HCT116 (cell line): ENCODE data around the gene PARM1. TPM values are rescaled to one million over a fixed set of nuclear protein-coding genes. Genes with fewer than 3 reads are reported as not detected.

ENCODE experiments used
- ATAC-seq: fragments of 200-7000 bp; cut with Tn5 transposase; 2 replicates; pipeline ENCODE4 v1.9.1; 2020; ENCODE audit warnings: mild to moderate bottlenecking, moderate library complexity
- BruUV-seq: library from RNA; stranded (reverse); fragments of 400-500 nt; replicated peaks from 2 replicates; lab custom pipeline; 2021; lab: Mats Ljungman, UMichigan
- CTCF ChIA-PET: fragments of 300-600 bp; sonication (Branson Sonifier 250); formaldehyde crosslinking; loops from one replicate; lab custom pipeline; 2021; ENCODE audit warnings: antibody characterized with exemption; lab: Charles Lee
- POLR2A ChIA-PET: fragments of 300-600, 350-600 bp; sonication (Branson Sonifier 250); formaldehyde crosslinking; loops from one replicate; lab custom pipeline; 2021; ENCODE audit warnings: antibody characterized with exemption; lab: Charles Lee
- RAD21 ChIA-PET, 2 experiments: fragments of 300-600 bp; sonication (Branson Sonifier 250); formaldehyde crosslinking; loops; one replicate each; lab custom pipeline; 2023; ENCODE audit warnings: low total read pairs in 2 of 2; ENCODE audit not compliant: uncharacterized antibody in 2 of 2, unreplicated experiment in 2 of 2, low non-redundant PET in 1 of 2; lab: Charles Lee
- DNase-seq: peaks from one replicate; pipeline ENCODE4 v3.0.0-alpha.2; 2010; ENCODE audit warnings: low read depth, low spot score
- H2AFZ ChIP-seq: fragments of 200-600 bp; shearing (Covaris generic), sonication (generic); 2 replicates; pipeline ENCODE4 v1.6.1; 2017; ENCODE audit warnings: low read depth, mixed run types, mixed read lengths, antibody characterized with exemption, low read length; ENCODE audit not compliant: poor library complexity, severe bottlenecking
- H3K27ac ChIP-seq: 2 replicates; pipeline ENCODE4 v1.5.1; 2012; ENCODE audit warnings: low read depth, low read length
- H3K27me3 ChIP-seq: fragments of 200-600 bp; sonication (generic); 2 replicates; pipeline ENCODE4 v1.6.1; 2016; ENCODE audit warnings: mixed run types, low read length, mixed read lengths; ENCODE audit not compliant: insufficient read depth
- H3K36me3 ChIP-seq, 2 experiments: fragments of 200-500 bp in 1 of 2; fragments of 200-600 bp in 1 of 2; sonication (Bioruptor generic) in 1 of 2; sonication (generic) in 1 of 2; 2 replicates each; pipeline versions ENCODE4 v1.5.1 to v1.6.1; 2014 to 2016; ENCODE audit warnings: low read length in 2 of 2, inconsistent platforms in 1 of 2, mixed read lengths in 1 of 2, mixed run types in 1 of 2; ENCODE audit not compliant: insufficient read depth in 2 of 2, control insufficient read depth in 1 of 2
- H3K4me1 ChIP-seq, 2 experiments: fragments of 200-600 bp in 1 of 2; sonication (generic) in 1 of 2; 2 replicates each; pipeline versions ENCODE4 v1.5.1 to v1.6.1; 2012 to 2017; ENCODE audit warnings: low read length in 2 of 2, inconsistent platforms in 1 of 2, mild to moderate bottlenecking in 1 of 2, mixed read lengths in 1 of 2, mixed run types in 1 of 2, moderate library complexity in 1 of 2; ENCODE audit not compliant: insufficient read depth in 2 of 2, control insufficient read depth in 1 of 2
- H3K4me2 ChIP-seq: fragments of 200-600 bp; sonication (generic); 2 replicates; pipeline ENCODE4 v1.6.1; 2017; ENCODE audit warnings: mixed run types, low read length, mixed read lengths
- H3K4me3 ChIP-seq, 2 experiments: fragments of 200-600 bp in 1 of 2; sonication (generic) in 1 of 2; replicated peaks in 1 of 2; 2 replicates each; pipeline ENCODE4 v1.5.1; 2011 to 2016; ENCODE audit warnings: low read length in 2 of 2, control low read depth in 1 of 2, low read depth in 1 of 2, mild to moderate bottlenecking in 1 of 2, mixed read lengths in 1 of 2, mixed run types in 1 of 2
- H3K79me2 ChIP-seq: fragments of 200-600 bp; sonication (generic); 2 replicates; pipeline ENCODE4 v1.6.1; 2017; ENCODE audit warnings: mild to moderate bottlenecking, mixed run types, low read length, moderate library complexity, mixed read lengths; ENCODE audit not compliant: insufficient read depth
- H3K9ac ChIP-seq: fragments of 200-600 bp; sonication (generic); 2 replicates; pipeline ENCODE4 v1.6.1; 2016; ENCODE audit warnings: low read length, mixed read lengths
- H3K9me2 ChIP-seq: fragments of 200-600 bp; sonication (generic), shearing (Covaris generic); 2 replicates; pipeline ENCODE4 v1.6.1; 2017; ENCODE audit warnings: mixed run types, mild to moderate bottlenecking, moderate library complexity; ENCODE audit not compliant: insufficient read depth
- H3K9me3 ChIP-seq, 2 experiments: fragments of 200-500 bp in 1 of 2; fragments of 200-600 bp in 1 of 2; sonication (Bioruptor generic) in 1 of 2; sonication (generic) in 1 of 2; 2 replicates each; pipeline ENCODE4 v1.6.1; 2014 to 2017; ENCODE audit warnings: low read length in 2 of 2, mixed read lengths in 2 of 2, inconsistent platforms in 1 of 2, low read depth in 1 of 2, mild to moderate bottlenecking in 1 of 2, mixed run types in 1 of 2, moderate library complexity in 1 of 2; ENCODE audit not compliant: control insufficient read depth in 1 of 2, insufficient read depth in 1 of 2
- H4K20me1 ChIP-seq: fragments of 200-600 bp; sonication (generic), shearing (Covaris generic); 2 replicates; pipeline ENCODE4 v1.6.1; 2017; ENCODE audit warnings: mixed run types, mild to moderate bottlenecking, moderate library complexity; ENCODE audit not compliant: insufficient read depth
- CBX3 ChIP-seq: IDR thresholded peaks from 2 replicates; pipeline ENCODE4 v1.6.1; 2012; ENCODE audit warnings: low read depth
- EGR1 ChIP-seq: IDR thresholded peaks from 2 replicates; pipeline ENCODE4 v1.6.1; 2012; ENCODE audit warnings: low read depth
- EZH2 ChIP-seq: fragments of 200-600 bp; sonication (generic); IDR thresholded peaks from 2 replicates; pipeline ENCODE4 v1.6.1; 2017; ENCODE audit warnings: antibody characterized with exemption, mixed run types
- FOSL1 ChIP-seq: IDR thresholded peaks from 2 replicates; pipeline ENCODE4 v1.6.1; 2012; ENCODE audit warnings: low read depth
- SIN3A ChIP-seq: IDR thresholded peaks from 2 replicates; pipeline ENCODE4 v1.6.1; 2012; ENCODE audit warnings: low read depth
- SRF ChIP-seq: IDR thresholded peaks from 2 replicates; pipeline ENCODE4 v1.6.1; 2012; ENCODE audit warnings: low read depth
- YY1 ChIP-seq: IDR thresholded peaks from 2 replicates; pipeline ENCODE4 v1.6.1; 2011; ENCODE audit warnings: low read length, low read depth, moderate library complexity, mild to moderate bottlenecking; ENCODE audit not compliant: insufficient replicate concordance; ENCODE audit errors: extremely low read depth
- ZFX ChIP-seq: fragments of 450-650 bp; IDR thresholded peaks from 2 replicates; pipeline ENCODE4 v1.6.1; 2017
- ZNF274 ChIP-seq: fragments of 200-500 bp; sonication (Bioruptor generic); IDR thresholded peaks from 2 replicates; pipeline ENCODE4 v1.6.1; 2014; ENCODE audit warnings: mild to moderate bottlenecking, low read depth, low read length, inconsistent platforms
- intact Hi-C: fragments of 100-400 bp; cut with micrococcal nuclease; formaldehyde crosslinking; loops from 2 replicates; pipeline ENCODE4 v1.10.0; 2022
- total RNA-seq: library from RNA; stranded (reverse); gene quantifications from one replicate; pipeline ENCODE4 v1.2.1, GENCODE V29; 2021; ENCODE audit not compliant: unreplicated experiment
- TF ChIP-seq, protein P1 (sequence below): IDR thresholded peaks from 2 replicates; pipeline ENCODE4 v1.6.1; 2011; ENCODE audit warnings: mild to moderate bottlenecking, low read length, moderate library complexity; ENCODE audit not compliant: insufficient replicate concordance; ENCODE audit errors: extremely low read depth
- TF ChIP-seq, protein P2 (sequence below): IDR thresholded peaks from 2 replicates; pipeline ENCODE4 v1.6.1; 2012
- TF ChIP-seq, protein P3 (sequence below): IDR thresholded peaks from 2 replicates; pipeline ENCODE4 v1.6.1; 2012
- TF ChIP-seq, protein P4 (sequence below), 3 experiments: fragments of 200-600 bp in 1 of 3; sonication (generic) in 1 of 3; IDR thresholded peaks in 2 of 3; conservative IDR thresholded peaks in 1 of 3; 2 replicates each; pipeline ENCODE4 v1.5.1; 2012 to 2017; ENCODE audit warnings: low read depth in 2 of 3, low read length in 2 of 3, antibody characterized with exemption in 1 of 3, borderline replicate concordance in 1 of 3, control low read depth in 1 of 3, mild to moderate bottlenecking in 1 of 3, mixed read lengths in 1 of 3, mixed run types in 1 of 3, moderate library complexity in 1 of 3; ENCODE audit not compliant: insufficient read depth in 1 of 3

The PARM1 gene
- total RNA-seq, 1 experiment from 2014 or later: 11.7 TPM

- POLR2A ChIA-PET: no interaction called here
Observed at GRCh38 chr4:75056277-75056676, 123.4 kb downstream of the PARM1 start.

DNA sequence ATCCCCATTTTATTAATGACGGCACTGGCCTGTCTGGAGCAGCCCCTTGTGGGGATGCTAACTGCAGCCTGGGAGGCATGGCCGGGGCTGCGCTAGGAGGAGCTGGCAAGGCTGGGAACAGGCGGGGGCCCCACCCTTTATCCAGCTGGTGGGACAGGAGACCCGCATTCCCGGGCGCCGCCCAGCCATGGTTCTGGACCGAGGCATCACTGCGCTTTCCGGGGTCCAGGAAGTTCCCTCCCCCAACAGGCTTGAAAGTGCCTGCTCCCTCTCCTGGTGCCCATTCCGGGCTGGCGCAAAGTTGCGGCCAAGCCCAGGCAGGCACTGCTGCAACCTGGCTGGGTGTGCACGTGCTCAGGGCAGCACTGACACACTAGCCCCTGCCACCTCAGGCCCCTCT lies 124.5 kb downstream of the PARM1 start:
- TF ChIP-seq, protein P1, sequence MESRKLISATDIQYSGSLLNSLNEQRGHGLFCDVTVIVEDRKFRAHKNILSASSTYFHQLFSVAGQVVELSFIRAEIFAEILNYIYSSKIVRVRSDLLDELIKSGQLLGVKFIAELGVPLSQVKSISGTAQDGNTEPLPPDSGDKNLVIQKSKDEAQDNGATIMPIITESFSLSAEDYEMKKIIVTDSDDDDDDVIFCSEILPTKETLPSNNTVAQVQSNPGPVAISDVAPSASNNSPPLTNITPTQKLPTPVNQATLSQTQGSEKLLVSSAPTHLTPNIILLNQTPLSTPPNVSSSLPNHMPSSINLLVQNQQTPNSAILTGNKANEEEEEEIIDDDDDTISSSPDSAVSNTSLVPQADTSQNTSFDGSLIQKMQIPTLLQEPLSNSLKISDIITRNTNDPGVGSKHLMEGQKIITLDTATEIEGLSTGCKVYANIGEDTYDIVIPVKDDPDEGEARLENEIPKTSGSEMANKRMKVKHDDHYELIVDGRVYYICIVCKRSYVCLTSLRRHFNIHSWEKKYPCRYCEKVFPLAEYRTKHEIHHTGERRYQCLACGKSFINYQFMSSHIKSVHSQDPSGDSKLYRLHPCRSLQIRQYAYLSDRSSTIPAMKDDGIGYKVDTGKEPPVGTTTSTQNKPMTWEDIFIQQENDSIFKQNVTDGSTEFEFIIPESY: no peak
- TF ChIP-seq, protein P2, sequence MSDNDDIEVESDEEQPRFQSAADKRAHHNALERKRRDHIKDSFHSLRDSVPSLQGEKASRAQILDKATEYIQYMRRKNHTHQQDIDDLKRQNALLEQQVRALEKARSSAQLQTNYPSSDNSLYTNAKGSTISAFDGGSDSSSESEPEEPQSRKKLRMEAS: no peak
- TF ChIP-seq, protein P3, sequence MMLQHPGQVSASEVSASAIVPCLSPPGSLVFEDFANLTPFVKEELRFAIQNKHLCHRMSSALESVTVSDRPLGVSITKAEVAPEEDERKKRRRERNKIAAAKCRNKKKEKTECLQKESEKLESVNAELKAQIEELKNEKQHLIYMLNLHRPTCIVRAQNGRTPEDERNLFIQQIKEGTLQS: no peak
- TF ChIP-seq, protein P4, sequence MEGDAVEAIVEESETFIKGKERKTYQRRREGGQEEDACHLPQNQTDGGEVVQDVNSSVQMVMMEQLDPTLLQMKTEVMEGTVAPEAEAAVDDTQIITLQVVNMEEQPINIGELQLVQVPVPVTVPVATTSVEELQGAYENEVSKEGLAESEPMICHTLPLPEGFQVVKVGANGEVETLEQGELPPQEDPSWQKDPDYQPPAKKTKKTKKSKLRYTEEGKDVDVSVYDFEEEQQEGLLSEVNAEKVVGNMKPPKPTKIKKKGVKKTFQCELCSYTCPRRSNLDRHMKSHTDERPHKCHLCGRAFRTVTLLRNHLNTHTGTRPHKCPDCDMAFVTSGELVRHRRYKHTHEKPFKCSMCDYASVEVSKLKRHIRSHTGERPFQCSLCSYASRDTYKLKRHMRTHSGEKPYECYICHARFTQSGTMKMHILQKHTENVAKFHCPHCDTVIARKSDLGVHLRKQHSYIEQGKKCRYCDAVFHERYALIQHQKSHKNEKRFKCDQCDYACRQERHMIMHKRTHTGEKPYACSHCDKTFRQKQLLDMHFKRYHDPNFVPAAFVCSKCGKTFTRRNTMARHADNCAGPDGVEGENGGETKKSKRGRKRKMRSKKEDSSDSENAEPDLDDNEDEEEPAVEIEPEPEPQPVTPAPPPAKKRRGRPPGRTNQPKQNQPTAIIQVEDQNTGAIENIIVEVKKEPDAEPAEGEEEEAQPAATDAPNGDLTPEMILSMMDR (IDR thresholded peaks at IDR 0.05 in 2 of 3, conservative IDR thresholded peaks at IDR 0.05 in 1 of 3; ENCODE audit: borderline replicate concordance in 1 of 3, insufficient read depth in 1 of 3, low read depth in 2 of 3, low read length in 2 of 3): no peak
- no peak for TF ChIP-seq EGR1
- Histone ChIP-seq H4K20me1 (no peaks in the 10 kb centered on the region), H3K9ac (no peak overlapping the region), H2AFZ (no peak overlapping the region), H3K4me2 (no peak overlapping the region), H3K27ac (no peak overlapping the region), H3K27me3 (no peaks in the 10 kb centered on the region), H3K9me2 (no peaks in the 10 kb centered on the region), H3K36me3 (no peaks in the 10 kb centered on the region), H3K4me3 (no peak overlapping the region), H3K4me1 (no peaks in the 10 kb centered on the region), H3K79me2 (no peaks in the 10 kb centered on the region), H3K9me3 (no peaks in the 10 kb centered on the region)
- RAD21 ChIA-PET: no interaction called here
- intact Hi-C loops: no loop called here
- DNase-seq (no peak), ATAC-seq (no peak)
- BruUV-seq: no TSS peak
- POLR2A ChIA-PET: no interaction called here
- CTCF ChIA-PET: no interaction called here

More at GRCh38 chr4:75056277-75056676, 123.4 kb downstream of the PARM1 start:
- H3K4me2 ChIP-seq: no peak overlapping the region
- TF ChIP-seq CBX3: no peak
- TF ChIP-seq, protein P1: no peak
- no peak for TF ChIP-seq EZH2
- TF ChIP-seq YY1: no peak
- no peak for TF ChIP-seq SRF
- TF ChIP-seq ZNF274: no peak
- no peak for TF ChIP-seq ZFX
- TF ChIP-seq EGR1: no peak
- TF ChIP-seq FOSL1: no peak
- TF ChIP-seq, protein P2: no peak
- TF ChIP-seq SIN3A: no peak
- TF ChIP-seq, all 23 proteins: peak for 0
- ATAC-seq: no peak
- BruUV-seq: no TSS peak
- ChIA-PET RAD21 (no interaction called here), CTCF (no interaction called here)
- Histone ChIP-seq H3K9me2 (no peaks in the 10 kb centered on the region), H3K4me3 (no peak overlapping the region), H3K27ac (no peak overlapping the region), H3K36me3 (no peaks in the 10 kb centered on the region), H3K79me2 (no peaks in the 10 kb centered on the region), H3K27me3 (no peaks in the 10 kb centered on the region), H2AFZ (no peak overlapping the region), H3K9ac (no peak overlapping the region), H3K9me3 (no peaks in the 10 kb centered on the region), H4K20me1 (no peaks in the 10 kb centered on the region), H3K4me1 (no peaks in the 10 kb centered on the region)
- intact Hi-C loops: no loop called here
- no peak for DNase-seq
